NCI-H2107 (cell line): ENCODE results near the gene TBC1D8.
"Not testable (repeated sequence)": the region's sequence is repeated elsewhere in the genome, so short reads cannot be mapped to it uniquely, and the experiment has no call there.

ENCODE experiments used
- DNase-seq: peaks from one replicate; lab custom pipeline; 2025; lab: John Stamatoyannopoulos, UW

TBC1D8 gene

DNA sequence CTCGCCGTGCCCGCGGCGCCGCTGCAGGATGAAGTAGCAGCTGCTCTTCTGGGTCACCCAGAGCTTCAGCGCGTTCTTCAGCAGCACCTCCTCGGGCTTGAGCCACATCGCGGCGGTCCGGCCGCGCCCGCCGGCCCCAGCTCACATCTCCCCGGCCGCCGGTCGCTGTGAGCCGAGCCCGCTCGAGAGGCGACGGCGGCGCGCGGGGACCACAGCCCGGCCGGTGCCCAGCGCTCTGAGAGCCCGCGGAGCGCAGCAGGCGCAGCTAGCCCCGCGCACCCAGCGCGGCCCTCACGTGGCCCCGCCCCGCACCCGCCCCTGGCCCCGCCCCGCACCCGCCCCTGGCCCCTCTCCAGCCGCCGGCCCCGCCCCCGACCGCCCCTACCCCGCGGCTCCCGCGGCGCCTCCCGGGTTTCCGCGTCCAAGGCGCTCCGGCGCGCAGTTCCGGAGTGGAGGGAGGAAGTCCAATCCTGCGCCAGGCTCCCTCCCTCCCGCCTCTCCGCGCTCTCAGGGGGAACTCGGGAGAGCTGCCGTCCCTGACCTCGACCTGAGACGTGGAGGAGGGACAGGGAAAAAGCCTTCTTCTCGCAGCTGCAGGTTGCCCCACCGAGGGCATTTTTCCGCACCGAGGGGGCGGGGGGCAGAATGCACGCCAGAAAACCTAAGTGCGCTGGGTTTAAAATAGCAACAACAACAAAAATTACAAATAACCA, at the start of gene TBC1D8:
Gene TBC1D8 (minus strand): TSS at position 237 of the 713 bp plus-strand sequence. CDS start 129 bp downstream, at position 108.
- DNase-seq: peak; percentile 55

DNA sequence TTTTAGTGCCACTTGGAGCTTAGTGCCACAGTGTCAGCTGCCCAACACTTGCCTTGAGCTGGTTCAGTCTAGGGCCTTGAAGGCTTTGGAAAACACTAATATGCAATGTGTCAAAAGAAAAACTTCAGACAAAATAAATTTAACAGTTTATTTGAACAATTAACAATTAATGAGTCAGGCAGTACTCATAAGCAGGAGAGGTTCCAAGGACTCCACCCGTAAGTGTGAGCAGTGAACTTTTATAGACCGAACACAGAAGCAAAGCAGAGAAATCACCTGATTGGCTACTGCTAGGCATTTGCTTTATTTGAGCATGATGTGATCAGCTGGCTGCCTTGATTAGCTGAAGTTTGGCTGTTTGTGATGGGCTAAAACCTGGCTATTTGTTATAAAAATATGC, 49.5 kb upstream of the TBC1D8 start:
- DNase-seq: no peak

DNA sequence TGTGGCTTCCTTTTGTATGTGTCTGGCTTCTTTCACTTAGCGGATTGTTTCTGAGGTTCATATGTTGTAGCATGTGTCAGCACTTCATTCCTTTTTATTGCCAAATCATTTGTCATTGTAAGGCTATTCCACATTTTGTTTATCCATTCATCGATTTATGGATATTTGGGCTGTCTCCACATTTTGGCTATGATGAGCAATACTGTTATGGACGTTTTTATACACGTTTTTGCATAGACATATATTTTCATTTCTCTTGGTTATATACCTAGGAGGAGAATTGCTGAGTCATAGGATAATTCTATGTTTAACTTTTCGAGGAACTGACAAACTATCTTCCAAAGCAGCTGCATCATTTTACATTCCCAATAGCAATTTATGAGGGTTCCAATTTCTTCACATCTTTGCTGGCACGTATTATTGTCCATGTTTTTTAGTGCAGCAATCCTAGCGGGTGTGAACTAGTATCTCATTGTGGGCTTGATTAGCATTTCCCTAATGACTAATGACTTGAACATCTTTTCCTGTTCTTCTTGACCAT, 48.1 kb upstream of the TBC1D8 start:
- no peak for DNase-seq

DNA sequence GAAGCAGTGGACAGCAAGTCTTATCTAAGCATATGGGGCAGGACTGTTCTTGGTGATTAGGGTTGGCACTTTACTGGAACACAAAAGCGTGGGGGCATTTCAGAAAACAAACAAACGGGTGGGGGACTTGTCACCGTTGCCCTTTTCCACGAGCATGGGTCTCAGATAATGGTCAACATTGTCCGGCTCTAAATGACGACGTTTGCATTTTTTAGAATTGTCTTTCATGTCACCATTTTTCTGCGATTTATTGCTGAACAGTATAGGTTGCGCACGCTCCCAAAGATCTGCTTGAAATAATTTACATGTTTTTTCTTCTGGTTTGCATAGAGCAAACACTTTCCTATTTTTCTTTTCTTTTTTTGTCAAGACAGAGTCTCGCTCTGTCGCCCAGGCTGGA, 46.6 kb upstream of the TBC1D8 start:
- DNase-seq: no peak

DNA sequence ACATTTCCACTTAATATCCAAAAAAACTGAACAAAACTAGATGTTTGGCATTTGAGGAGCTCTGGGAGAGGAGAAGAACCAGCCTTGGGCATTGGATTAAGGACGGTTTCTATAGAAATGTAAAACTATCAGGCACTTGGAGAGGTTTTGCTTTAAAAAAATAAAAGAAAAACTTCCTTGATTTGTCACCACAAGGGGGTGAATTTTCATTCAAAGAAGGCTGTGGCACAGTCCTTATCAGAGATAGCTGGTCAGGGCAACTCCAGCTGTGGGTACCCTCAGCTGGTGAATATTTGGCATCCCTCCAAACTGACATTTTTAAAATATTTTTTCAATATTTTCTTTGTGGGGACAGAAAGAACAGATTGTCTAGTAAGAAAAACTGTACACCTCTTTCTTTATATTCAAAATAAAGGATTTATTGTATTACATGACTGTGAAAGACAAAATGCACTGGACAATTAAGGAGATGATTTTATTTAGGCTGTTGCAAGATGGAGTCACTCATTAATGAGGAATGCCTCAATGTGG, 46.1 kb upstream of the TBC1D8 start:
- no peak for DNase-seq

DNA sequence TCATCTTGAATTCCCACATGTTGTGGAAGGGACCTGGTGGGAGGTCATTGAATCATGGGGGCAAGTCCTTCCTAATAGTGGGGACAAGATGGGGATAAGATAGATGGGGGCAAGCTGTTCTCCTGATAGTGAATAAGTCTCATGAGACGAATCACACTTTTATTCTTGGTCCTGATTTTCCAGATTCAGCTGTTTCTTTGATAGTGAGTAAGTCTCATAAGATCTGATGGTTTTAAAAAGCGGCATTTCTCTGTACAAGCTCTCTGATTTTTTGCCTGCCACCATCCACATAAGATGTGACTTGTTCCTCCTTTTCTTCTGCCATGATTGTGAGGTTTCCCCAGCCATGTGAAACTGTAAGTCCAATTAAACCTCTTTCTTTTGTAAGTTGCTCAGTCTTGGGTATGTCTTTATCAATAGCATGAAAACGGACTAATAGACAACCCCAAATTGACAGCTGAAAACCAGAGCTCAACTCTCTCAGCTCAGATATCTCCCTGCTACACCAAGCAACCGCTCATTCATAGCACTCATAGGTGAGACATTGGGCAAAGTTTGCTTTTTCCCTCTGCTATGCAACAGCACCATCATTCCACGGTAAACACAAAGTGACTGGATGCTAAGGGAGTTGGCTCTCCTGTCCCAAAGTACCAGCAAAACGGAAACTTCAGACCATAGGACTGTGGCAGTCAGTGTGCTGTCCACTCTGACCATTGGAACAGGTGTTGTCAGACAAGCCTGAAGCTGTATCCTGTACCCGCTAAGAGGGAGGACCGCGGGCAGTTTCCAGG, 44.9 kb upstream of the TBC1D8 start:
- no peak for DNase-seq

DNA sequence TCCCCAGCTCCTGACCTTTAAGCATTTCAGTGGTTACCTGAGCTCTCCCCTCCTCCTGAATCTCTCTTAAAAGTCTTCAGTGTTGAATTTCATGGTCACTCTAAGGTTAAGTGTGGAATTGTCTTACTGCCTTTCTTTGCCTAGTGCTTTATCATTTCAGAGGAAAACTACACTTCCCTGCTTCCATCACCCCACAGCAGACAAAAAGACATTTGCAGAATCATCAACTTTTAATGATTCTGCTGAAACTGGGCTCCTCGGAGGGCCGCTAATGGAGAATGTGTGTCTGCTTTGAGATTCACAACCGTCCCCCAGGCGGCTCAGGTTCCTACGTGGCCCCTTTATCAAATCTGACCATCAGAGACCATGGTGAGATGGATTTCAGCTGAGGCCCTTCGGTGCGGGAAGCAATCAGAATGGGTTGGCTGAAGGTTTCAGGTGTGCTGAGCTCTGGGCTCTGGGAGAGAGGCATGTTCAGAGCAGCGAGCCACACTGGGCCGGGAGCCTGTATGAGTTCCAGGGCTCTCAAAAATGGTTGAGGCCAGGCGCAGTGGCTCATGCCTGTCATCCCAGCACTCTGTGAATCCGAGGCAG, 41.9 kb upstream of the TBC1D8 start:
- no peak for DNase-seq

DNA sequence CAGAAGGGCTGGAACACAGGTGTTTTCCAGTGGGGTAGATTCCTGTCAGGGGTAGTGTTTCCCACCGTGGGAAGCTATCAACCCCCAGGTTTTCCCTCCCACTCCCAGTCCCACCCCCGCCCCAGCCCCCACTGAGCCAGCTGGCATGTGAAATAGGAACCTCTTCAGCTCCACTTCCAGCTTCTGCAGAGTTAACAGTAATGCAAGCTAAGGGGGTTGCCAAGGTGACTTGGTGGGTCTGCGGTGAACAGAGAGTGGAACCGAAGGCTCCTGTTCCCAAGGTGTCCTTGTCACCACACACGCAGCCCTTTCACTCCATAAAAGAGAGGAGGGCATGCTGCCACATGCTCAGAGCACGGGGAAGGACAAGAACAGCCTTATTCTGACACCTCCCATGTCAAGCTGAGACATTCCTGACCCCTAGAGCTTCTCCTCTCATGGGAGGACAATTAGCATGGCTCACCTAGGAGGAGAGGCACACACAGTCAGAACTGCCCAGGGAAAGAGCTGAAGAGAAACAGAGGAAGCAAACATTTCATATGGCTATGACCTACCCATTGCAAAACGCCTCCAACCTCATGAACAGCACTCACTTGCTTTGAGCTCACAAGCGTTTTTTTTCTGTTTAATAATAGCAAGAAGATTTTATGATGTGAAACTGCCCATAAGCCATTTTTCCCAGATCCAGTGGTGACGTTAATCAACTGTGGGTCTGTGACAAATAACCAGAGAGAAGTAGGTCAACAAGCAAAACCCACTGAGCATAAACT, 39.8 kb upstream of the TBC1D8 start:
- peak; percentile 15 for DNase-seq

DNA sequence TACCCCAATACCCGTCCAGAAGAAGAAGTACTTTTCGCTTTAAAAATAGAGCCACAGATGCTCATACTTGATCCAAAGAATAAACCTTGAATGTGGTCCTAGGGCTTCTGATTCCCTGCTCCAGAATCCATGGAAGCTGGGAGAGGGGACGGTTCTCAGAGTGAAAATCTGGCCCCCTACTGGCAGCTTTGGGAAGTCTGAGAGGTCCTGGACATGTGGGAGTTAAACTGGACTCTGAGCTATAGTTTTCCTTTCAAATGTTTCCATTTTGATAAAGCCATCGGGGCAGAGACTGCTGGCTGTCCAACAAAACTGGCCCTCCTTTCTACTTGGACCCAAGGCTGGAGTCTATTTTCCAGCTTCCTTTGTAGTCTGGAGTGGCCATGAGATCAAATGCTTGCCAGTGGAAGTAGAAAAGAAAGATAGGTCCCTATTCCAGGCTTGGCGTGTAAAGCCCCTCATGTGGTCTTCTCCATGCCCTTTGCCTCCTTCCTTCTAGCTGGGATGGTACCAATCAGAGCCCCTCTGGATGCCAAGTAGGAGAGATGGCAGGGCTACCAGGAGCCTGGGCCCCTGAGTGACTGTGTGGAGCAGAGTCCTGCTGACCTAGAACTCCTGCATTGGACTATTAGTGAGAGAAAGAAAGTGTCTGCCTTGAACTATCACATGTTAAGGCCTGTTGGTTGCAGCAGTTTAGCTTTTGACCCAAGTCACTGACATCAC, 37.7 kb upstream of the TBC1D8 start:
- DNase-seq: no peak

DNA sequence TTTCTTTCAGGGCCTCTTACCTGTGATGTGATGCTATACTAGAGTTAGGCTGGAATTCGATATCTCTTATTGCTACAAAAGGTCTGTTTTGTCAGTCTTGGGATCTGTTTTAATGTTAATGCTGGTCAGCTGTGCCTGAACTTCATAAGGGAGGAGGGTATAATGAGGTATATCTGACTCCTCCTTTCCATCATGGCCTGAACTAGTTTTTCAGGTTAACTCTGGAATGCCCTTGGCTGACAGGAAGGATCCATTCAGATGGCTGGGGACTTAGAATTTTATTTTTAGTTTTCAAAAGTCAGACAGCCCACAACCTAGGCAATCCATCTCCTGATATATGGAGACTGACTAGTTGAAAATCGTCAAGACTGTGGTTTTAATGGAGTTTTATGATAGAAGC, 35.9 kb upstream of the TBC1D8 start:
- no peak for DNase-seq

DNA sequence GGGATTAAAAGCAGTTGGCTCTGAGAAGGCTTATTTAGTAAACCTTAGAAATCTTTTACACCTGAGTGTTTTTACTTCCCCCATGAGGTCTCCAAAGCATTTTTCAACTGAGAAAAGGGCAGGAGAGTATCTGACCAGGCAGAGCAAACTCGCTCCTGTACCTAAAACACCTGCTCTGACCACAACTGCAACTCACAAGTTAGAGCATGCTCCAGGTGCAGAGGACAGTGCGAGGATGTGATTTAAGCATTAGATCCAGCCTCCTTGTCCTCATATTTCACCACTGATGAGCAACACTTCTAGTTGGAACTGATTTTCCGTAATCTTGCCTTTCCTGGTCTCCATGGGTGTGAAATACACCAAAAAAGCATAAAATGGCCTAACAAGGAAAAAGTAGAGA, 34.5 kb upstream of the TBC1D8 start:
- no peak for DNase-seq

DNA sequence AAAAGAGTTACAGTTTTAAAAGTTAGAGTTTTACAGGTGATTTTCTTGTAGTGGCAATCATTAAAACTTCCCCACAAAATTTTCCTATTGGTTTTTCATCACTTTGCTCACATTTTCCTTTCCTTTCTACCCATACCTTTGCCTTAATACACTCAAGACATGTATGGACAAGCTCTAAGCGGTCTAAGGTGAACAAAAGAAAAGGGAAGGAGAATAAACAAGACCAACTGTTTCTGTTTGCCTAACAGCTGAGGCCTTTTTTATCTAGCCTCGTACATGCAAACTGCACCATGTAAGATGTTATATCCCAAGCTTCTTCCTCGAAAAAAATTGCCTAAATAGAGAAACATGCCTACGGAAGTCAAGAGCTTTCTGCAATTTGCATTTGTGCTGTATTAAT, 33.9 kb upstream of the TBC1D8 start:
- DNase-seq: no peak

DNA sequence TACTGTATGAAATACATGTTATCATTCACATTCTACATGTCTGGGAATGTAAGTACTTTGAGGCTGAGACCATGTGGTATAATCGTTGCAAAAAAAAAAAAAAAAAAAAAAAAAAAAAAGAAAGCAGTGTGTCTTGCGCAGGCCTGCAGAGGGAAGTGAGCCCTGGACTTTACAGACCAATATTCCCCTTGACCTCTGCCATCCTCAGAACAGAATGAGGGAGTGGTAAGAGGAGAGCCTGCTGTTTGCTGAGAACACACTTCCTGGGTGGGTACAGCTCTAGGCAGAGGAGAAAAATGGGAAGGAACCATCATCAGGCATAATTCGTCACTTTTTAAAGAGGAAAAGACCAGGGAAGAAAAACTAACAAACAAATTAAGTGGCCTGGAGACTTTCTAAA, 28.8 kb upstream of the TBC1D8 start:
- no peak for DNase-seq

DNA sequence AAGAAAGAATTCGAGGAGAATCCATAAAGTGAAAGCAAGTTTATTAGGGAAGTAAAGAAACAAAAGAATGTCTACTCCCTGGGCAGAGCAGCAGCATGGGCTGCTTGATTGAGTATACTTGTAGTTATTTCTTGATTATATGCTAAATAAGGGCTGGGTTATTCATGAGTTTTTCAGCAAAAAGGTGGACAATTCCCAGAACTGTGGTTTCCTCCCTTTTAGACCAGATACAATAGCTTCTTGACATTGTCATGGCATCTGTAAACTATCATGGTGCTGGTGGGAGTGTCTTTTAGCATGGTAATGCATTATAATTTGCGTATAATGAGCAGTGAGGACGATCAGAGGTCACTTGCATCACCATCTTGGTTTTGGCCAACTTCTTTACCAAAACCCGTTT, 25.6 kb upstream of the TBC1D8 start:
- no peak for DNase-seq

DNA sequence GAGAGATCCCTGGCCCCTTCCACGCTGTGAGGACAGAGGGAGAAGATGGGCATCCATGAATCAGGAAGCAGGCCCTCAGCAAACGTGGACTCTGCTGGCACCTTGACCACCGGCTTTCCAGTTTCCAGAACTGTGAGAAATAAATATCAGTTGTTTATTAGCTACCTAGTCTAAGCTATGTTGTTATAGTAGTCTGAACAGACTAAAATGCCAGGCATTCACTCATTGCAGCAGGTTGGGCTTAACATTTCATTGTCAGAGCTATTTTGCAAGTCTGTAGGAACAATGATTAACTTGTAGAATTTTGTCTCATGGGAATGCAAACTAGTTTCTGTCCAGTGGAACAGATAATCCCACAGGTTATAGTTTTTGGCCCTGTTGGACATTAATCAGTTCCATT, 24.8 kb upstream of the TBC1D8 start:
- DNase-seq: no peak

DNA sequence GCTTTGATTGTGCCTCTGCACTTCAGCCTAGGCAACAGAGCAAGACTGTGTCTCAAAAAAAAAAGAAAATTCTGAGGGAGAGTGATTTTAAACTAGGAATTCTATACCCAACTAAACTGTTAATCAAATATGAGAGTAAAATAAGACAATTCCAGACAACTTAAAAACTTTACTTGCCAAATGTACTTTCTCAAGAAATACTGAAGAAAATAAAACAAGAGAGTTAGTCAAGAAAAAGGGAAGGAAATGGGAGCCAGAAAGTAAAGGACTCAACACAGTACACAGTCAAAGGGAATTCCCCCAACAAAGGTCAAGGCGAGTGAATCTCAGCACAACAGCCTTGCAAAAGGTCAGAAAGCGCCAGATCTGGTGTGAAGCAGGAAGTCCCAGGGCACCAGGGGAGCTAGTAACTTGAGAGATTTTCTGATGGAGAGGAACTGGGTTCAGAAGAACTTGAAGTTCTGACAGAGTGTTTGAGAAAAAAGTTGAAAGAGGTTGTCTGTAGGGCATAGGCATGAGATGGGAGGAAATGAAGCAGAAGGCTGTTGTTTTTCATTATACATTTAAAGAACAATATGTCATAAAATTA, 22.6 kb upstream of the TBC1D8 start:
- no peak for DNase-seq

DNA sequence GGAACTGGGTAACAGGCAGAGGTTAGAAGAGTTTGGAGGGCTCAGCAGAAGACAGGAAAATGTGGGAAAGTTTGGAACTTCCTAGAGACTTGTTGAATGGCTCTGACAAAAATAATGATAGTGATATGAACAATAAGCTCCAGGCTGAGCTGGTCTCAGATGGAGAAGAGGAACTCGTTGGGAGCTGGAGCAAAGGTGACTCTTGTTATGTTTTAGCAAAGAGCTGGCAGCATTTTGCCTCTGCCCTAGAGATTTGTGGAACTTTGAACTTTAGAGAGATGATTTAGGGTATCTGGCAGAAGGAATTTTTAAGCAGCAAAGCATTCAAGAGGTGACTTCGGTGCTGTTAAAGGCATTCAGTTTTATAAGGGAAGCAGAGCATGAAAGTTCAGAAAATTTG, 18.6 kb upstream of the TBC1D8 start:
- DNase-seq: not testable (repeated sequence)

DNA sequence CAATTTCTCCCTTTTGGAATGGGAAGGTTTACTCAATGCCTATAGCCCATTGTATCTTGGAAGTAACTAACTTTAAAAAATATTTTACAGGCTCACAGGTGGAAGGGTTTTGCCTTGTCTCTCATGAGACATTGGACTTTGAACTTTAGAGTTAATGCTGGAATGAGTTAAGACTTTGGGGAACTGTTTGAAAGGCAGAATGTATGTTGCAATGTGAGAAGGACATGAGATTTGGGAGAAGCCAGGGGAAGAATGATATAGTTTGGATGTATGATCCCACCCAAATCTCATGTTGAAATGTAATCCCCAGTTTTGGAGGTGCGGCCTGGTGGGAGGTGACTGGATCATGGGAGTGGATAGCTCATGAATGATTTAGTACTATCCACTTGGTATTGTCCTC, 17.5 kb upstream of the TBC1D8 start:
- DNase-seq: no peak

DNA sequence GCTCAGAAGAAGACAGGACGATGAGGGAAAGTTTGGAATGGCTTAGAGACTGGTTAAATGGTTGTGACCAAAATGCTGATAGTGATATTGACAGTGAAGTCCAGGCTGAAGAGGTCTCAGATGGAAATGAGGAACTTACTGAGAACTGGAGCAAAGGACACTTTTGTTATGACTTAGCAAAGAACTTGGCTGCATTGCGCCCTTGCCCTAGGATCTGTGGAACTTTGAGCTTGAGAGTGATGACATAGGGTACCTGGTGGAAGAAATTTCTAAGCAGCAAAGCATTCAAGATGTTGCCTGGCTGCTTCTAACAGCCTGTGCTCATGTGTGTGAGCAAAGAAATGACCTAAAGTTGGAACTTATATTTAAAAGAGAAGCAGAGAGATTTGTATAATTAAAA, 16.4 kb upstream of the TBC1D8 start:
- not testable (repeated sequence) for DNase-seq

DNA sequence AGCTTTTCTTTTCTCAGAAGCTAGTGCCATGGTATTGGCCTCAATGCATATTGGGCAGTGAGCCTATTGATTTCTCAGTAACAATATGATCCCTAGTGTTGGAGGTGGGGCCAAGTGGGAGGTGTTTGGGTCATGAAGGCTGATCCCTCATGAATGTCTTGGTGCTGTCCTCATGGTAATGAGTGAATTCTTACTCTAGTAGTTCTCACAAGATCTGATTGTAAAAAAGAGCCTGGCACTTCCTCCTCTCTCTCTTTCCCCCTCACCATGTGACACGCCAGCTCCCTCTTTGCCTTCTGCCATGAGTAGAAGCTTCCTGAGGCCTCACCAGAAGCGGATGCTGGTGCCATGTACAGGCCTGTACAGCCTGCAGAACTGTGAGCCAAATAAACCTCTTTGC, 12.8 kb upstream of the TBC1D8 start:
- DNase-seq: no peak
